ENCODE data around the gene STX8.

Gene STX8

GRCh38 chr17:9249245-9249953 is 326.2 kb downstream of the STX8 start:
- ATAC-seq (replicated peaks; ENCODE audit: extremely low read depth, poor library complexity, severe bottlenecking): no peak
- peaks cover 11% of the 10 kb centered on the region for H3K36me3 Mint-ChIP-seq (ENCODE audit: insufficient read depth)
- H3K27ac Mint-ChIP-seq (ENCODE audit: low read depth): no peak overlapping the region
- H3K4me3 Mint-ChIP-seq: no peak overlapping the region
- H3K9me3 Mint-ChIP-seq: no peaks in the 10 kb centered on the region
- no peaks in the 10 kb centered on the region for H3K27me3 Mint-ChIP-seq
- H3K4me1 Mint-ChIP-seq: peaks cover 10% of the 10 kb centered on the region
- no peak for DNase-seq (ENCODE audit: low spot score in 2 of 2)

- DNase-seq (ENCODE audit: low spot score in 2 of 2) (no peak), ATAC-seq (replicated peaks; ENCODE audit: extremely low read depth, poor library complexity, severe bottlenecking) (no peak)
- no peak overlapping the region for H3K4me3 Mint-ChIP-seq
- no peaks in the 10 kb centered on the region for H3K27me3 Mint-ChIP-seq
- no peak overlapping the region for H3K27ac Mint-ChIP-seq (ENCODE audit: low read depth)
- peaks cover 8% of the 10 kb centered on the region for H3K36me3 Mint-ChIP-seq (ENCODE audit: insufficient read depth)
- no peaks in the 10 kb centered on the region for H3K9me3 Mint-ChIP-seq
- no peaks in the 10 kb centered on the region for H3K4me1 Mint-ChIP-seq
These were observed 328.1 kb downstream of the STX8 start for GRCh38 chr17:9247401-9247938.

- H3K27ac Mint-ChIP-seq (ENCODE audit: low read depth): no peak overlapping the region
- H3K27me3 Mint-ChIP-seq: no peaks in the 10 kb centered on the region
- H3K4me1 Mint-ChIP-seq: peaks cover 11% of the 10 kb centered on the region
- H3K36me3 Mint-ChIP-seq (ENCODE audit: insufficient read depth): peaks cover 6% of the 10 kb centered on the region
- no peaks in the 10 kb centered on the region for H3K9me3 Mint-ChIP-seq
- no peak for DNase-seq (ENCODE audit: low spot score in 2 of 2)
- ATAC-seq (replicated peaks; ENCODE audit: extremely low read depth, poor library complexity, severe bottlenecking): no peak
- H3K4me3 Mint-ChIP-seq: no peak overlapping the region
These were observed 331.3 kb downstream of the STX8 start for GRCh38 chr17:9244066-9245052.

- Mint-ChIP-seq H3K27ac (ENCODE audit: low read depth) (no peak overlapping the region), H3K4me3 (no peak overlapping the region), H3K9me3 (no peaks in the 10 kb centered on the region), H3K27me3 (no peaks in the 10 kb centered on the region), H3K36me3 (ENCODE audit: insufficient read depth) (peaks cover 8% of the 10 kb centered on the region), H3K4me1 (peaks cover 11% of the 10 kb centered on the region)
- no peak for ATAC-seq (replicated peaks; ENCODE audit: extremely low read depth, poor library complexity, severe bottlenecking)
- DNase-seq (ENCODE audit: low spot score in 2 of 2): no peak
These were observed 332.6 kb downstream of the STX8 start for GRCh38 chr17:9242983-9243382.

- Mint-ChIP-seq H3K4me1 (peaks cover 11% of the 10 kb centered on the region), H3K27ac (ENCODE audit: low read depth) (no peak overlapping the region), H3K36me3 (ENCODE audit: insufficient read depth) (peaks cover 7% of the 10 kb centered on the region), H3K27me3 (no peaks in the 10 kb centered on the region), H3K4me3 (no peak overlapping the region), H3K9me3 (no peaks in the 10 kb centered on the region)
- ATAC-seq (replicated peaks; ENCODE audit: extremely low read depth, poor library complexity, severe bottlenecking) (no peak), DNase-seq (ENCODE audit: low spot score in 2 of 2) (no peak)
These were observed 333.1 kb downstream of the STX8 start for GRCh38 chr17:9242497-9242881.

GRCh38 chr17:9241774-9242496 is 333.7 kb downstream of the STX8 start:
- no peak overlapping the region for H3K27ac Mint-ChIP-seq (ENCODE audit: low read depth)
- H3K4me1 Mint-ChIP-seq: peaks cover 11% of the 10 kb centered on the region
- no peaks in the 10 kb centered on the region for H3K27me3 Mint-ChIP-seq
- H3K36me3 Mint-ChIP-seq (ENCODE audit: insufficient read depth): peaks cover 7% of the 10 kb centered on the region
- H3K9me3 Mint-ChIP-seq: no peaks in the 10 kb centered on the region
- ATAC-seq (replicated peaks; ENCODE audit: extremely low read depth, poor library complexity, severe bottlenecking) (no peak), DNase-seq (ENCODE audit: low spot score in 2 of 2) (no peak)
- H3K4me3 Mint-ChIP-seq: peak overlapping the region; percentile 73

GRCh38 chr17:9241371-9241712 is 334.3 kb downstream of the STX8 start:
- H3K4me3 Mint-ChIP-seq: peak overlapping the region; percentile 73
- no peaks in the 10 kb centered on the region for H3K27me3 Mint-ChIP-seq
- H3K9me3 Mint-ChIP-seq: no peaks in the 10 kb centered on the region
- peaks cover 7% of the 10 kb centered on the region for H3K36me3 Mint-ChIP-seq (ENCODE audit: insufficient read depth)
- peaks cover 11% of the 10 kb centered on the region for H3K4me1 Mint-ChIP-seq
- ATAC-seq (replicated peaks; ENCODE audit: extremely low read depth, poor library complexity, severe bottlenecking) (no peak), DNase-seq (ENCODE audit: low spot score in 2 of 2) (no peak)
- no peak overlapping the region for H3K27ac Mint-ChIP-seq (ENCODE audit: low read depth)

- peak overlapping the region; percentile 73 for H3K4me3 Mint-ChIP-seq
These were observed 334.8 kb downstream of the STX8 start for GRCh38 chr17:9240659-9241370.

GRCh38 chr17:9239793-9240658 is 335.6 kb downstream of the STX8 start:
- Mint-ChIP-seq H3K4me1 (peaks cover 11% of the 10 kb centered on the region), H3K4me3 (peak overlapping the region; percentile 73), H3K9me3 (no peaks in the 10 kb centered on the region), H3K36me3 (ENCODE audit: insufficient read depth) (peaks cover 5% of the 10 kb centered on the region), H3K27me3 (no peaks in the 10 kb centered on the region), H3K27ac (ENCODE audit: low read depth) (peak overlapping the region; percentile 70)
- peak; percentile 76 for ATAC-seq (replicated peaks; ENCODE audit: extremely low read depth, poor library complexity, severe bottlenecking)
- peak; percentile 47 to 49 for DNase-seq (ENCODE audit: low spot score in 2 of 2)

More at GRCh38 chr17:9240659-9241370, 334.8 kb downstream of the STX8 start:
- Mint-ChIP-seq H3K27me3 (no peaks in the 10 kb centered on the region), H3K4me1 (peaks cover 11% of the 10 kb centered on the region), H3K27ac (ENCODE audit: low read depth) (peak overlapping the region; percentile 70), H3K36me3 (ENCODE audit: insufficient read depth) (peaks cover 7% of the 10 kb centered on the region), H3K9me3 (no peaks in the 10 kb centered on the region)
- ATAC-seq (replicated peaks; ENCODE audit: extremely low read depth, poor library complexity, severe bottlenecking) (no peak), DNase-seq (ENCODE audit: low spot score in 2 of 2) (no peak)

GRCh38 chr17:9239246-9239792 is 336.3 kb downstream of the STX8 start:
- peak overlapping the region; percentile 8 for H3K27ac Mint-ChIP-seq (ENCODE audit: low read depth)
- H3K27me3 Mint-ChIP-seq: no peaks in the 10 kb centered on the region
- peaks cover 11% of the 10 kb centered on the region for H3K4me1 Mint-ChIP-seq
- peak overlapping the region; percentile 73 for H3K4me3 Mint-ChIP-seq
- peaks cover 5% of the 10 kb centered on the region for H3K36me3 Mint-ChIP-seq (ENCODE audit: insufficient read depth)
- no peaks in the 10 kb centered on the region for H3K9me3 Mint-ChIP-seq
- no peak for DNase-seq (ENCODE audit: low spot score in 2 of 2)
- peak; percentile 7 for ATAC-seq (replicated peaks; ENCODE audit: extremely low read depth, poor library complexity, severe bottlenecking)
